A204.1 (cell line): ENCODE results near the gene PCSK2.

ENCODE experiments used
- FAIRE-seq: peaks from 2 replicates; lab custom pipeline; 2012; peaks lifted over from hg19 to GRCh38; lab: Jason Lieb, UNC

Gene PCSK2

GRCh38 chr20:17507531-17507930 is 280.7 kb downstream of the PCSK2 start:
- no peak for FAIRE-seq

GRCh38 chr20:17508756-17509155 is 281.9 kb downstream of the PCSK2 start:
- FAIRE-seq = no peak

DNA sequence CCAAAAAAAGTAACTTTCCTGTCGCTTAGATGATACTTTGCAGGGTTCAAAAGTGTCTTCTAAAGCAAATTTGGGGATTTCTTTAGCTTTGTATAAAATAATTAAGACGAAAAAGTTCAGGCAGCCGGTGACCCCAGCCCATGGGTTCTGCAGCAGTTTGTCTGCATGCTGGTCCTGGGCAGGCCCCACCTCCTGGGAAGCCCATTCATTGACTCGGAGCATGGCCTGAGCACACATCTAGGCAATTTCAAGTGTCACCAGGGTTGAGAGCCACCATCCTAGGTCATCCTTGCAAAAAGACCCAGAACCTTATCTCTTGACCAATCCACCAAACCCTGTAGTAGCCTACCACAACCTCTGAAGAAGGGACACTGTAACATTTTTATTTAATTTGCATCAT is 283.7 kb downstream of the PCSK2 start:
- no peak for FAIRE-seq

- no peak for FAIRE-seq
Observed at GRCh38 chr20:17511401-17511800, 284.6 kb downstream of the PCSK2 start.

DNA sequence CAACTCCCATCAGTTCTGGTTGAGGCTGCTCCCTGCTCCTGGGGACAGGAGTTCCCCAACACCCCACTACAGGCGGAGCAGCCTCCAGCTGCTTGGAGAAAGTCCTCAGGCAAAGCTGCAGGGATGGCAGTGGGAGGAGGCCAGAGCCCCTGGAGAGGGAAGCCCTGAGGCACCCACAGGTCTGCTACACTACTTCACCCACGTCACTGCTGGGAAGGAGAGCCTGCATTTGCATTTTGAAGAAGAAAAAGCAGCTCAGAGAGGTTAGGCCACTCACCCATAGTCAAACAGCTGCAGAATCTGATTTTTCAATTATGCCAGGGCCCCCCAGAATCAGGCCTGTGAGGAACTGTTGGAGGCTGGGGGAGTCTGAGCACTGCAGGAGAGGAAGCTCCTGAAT is 287.1 kb downstream of the PCSK2 start:
- FAIRE-seq = no peak

- no peak for FAIRE-seq
Observed at GRCh38 chr20:17515053-17515452, 288.2 kb downstream of the PCSK2 start.

GRCh38 chr20:17518339-17519052 is 291.7 kb downstream of the PCSK2 start:
- no peak for FAIRE-seq

GRCh38 chr20:17519606-17520285 is 292.9 kb downstream of the PCSK2 start:
- no peak for FAIRE-seq

DNA sequence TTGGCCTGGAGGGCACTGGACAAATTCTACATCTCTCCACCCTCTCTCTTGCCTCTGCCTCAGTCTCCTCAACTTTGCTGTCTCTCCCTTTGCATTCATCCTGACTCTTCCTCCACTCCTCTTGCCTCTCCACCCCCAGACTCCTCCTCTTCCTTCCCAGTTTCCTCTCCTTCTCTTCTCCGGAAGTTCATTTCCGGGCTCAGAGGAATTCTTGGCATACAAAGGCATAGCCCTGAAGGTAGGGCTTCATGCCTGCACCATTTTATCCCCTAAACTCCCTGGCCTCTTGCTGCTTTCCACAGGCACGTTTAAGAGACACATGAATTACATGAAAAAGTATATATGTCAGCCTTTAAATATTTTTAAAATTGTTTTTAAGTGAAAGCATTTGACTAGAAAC is 293.7 kb downstream of the PCSK2 start:
- FAIRE-seq = no peak

DNA sequence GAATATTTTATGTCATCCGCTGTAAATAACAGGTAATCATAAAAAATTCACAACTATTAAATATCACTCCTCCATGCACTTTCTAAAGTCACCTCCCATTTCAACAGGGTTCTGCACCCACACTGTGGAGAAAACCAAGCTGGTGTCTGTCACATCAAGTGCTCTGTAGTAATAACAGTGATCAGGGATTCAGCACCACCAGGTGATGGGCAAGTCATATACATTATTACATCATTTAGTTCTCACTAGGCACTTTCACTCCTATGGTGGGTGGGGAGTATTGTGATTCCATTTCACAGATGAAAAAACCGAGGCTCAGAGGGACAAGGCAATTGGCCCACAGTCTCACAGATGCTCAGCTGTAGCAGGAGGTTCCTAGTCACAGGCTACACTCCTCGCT is 295.7 kb downstream of the PCSK2 start:
- FAIRE-seq = no peak

GRCh38 chr20:17523326-17523725 is 296.5 kb downstream of the PCSK2 start:
- no peak for FAIRE-seq

DNA sequence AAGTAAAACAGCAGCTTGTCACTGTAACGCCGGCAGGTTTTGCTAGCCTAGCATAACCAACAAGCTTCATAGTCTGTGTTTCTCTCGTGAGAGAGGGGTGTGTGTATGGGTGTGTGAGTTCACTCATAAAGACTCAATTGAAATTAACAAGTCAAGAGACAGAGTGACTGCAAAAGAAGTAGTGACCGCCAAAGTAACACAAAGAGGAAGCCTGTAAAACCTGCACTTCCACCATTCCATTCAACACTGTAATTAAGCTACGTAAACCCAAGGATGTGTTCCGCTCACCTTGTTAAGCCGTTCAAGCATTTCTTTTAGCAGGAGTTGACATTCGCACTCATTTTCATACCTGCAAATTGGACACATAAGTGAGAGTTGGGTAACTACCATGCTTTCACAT is 297.7 kb downstream of the PCSK2 start:
- no peak for FAIRE-seq

DNA sequence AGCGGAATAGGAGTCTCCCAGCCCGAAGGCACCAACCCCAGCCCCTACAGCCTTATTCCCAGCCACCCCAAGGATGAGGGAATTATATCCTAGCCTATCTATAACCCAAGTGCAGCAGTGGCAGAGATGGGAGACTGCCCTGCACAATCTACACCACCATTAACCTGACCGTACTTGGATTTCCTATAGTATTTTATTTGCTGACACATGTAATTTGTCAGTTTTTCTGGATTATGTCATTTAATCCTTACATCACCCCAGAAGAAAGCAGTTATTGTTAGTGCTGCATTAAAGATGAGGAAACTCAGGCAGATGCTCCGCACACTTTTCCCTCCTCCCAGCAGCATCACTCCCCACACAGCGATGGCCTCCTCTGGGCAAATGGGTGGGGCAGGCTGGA is 298.3 kb downstream of the PCSK2 start:
- no peak for FAIRE-seq

DNA sequence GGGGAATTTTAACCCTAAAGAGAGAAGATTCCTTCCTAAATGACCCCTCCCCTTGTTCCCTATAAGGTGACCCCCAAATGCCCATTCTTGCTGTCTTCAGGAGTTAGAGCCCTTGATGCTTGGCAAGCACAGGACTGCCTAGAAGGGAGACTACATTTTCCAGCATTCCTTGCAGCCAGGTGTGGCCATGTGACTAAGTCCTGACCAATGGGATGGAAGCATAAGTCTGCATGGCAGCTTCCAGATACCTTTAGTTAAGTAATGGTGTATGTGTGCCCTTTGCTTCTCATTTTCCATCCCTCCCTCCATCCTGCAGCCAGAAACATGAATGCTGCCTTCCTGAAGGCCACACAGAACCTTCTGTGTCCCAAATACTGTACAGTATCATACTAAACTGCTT is 298.8 kb downstream of the PCSK2 start:
- no peak for FAIRE-seq

DNA sequence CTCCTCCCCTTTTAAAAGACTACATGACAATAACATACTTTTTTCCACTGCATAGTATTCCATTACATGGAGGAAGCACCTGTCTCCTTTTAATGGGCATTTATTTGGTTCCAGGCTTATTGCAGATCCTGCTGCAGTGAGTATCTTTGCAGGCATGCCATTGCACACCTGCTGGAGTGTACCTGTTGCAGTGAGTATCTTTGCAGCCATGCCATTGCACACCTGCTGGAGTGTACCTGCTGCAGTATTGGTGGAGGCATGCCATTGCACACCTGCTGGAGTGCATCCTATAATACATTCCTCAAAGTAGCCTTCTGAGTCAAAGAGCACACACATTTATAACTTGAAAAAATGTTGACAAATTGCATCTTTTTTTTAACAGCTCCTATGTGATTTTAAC is 302.7 kb downstream of the PCSK2 start:
- FAIRE-seq = no peak

GRCh38 chr20:17530153-17530552 is 303.3 kb downstream of the PCSK2 start:
- FAIRE-seq = no peak

GRCh38 chr20:17530716-17531664 is 304.1 kb downstream of the PCSK2 start, which contains the start of gene BFSP1:
Gene BFSP1, minus strand, starts transcription at chr20:17531379. Its CDS starts 50 bp downstream, at chr20:17531329.
- FAIRE-seq = no peak

- no peak for FAIRE-seq
Observed at GRCh38 chr20:17531665-17532025, 304.8 kb downstream of the PCSK2 start.

- FAIRE-seq = no peak
Observed at GRCh38 chr20:17533396-17533795, 306.6 kb downstream of the PCSK2 start.

DNA sequence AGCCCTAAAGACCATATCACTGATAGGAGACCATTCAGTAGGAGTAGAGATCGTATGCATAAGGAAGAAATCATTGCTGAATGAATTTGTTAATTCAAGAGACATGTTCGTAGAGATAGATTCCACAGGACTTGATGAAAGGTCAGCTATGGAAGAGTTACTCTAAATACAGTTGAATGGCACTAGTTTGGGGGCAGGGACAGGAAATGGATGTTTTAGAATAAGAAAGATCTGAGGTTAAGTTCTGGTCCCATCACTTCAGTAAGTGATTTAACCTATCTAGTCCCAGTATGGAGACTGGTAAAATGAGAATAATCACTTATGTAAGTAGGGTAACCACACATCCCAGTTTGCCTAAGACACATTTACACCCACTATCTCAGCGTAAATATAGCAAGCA is 307.2 kb downstream of the PCSK2 start:
- no peak for FAIRE-seq
